Smooth muscle cell (in vitro differentiated cells): ENCODE results near the gene NF2. TPM values are rescaled to one million over a fixed set of nuclear protein-coding genes. Genes with fewer than 3 reads are reported as not detected.

Experiments used
- DNase-seq: peaks from one replicate; lab custom pipeline; 2025; ENCODE audit not compliant: unreplicated experiment; lab: John Stamatoyannopoulos, UW
- H2AFZ ChIP-seq: fragments of 200-600 bp; sonication (generic); 2 replicates; pipeline ENCODE4 v1.6.0; 2016; ENCODE audit warnings: antibody characterized with exemption, low read depth, mild to moderate bottlenecking
- H3F3A ChIP-seq: fragments of 200-600 bp; sonication (generic); 2 replicates; pipeline ENCODE4 v1.6.0; 2017; ENCODE audit warnings: antibody characterized with exemption, low read depth
- H3K27ac ChIP-seq: fragments of 200-600 bp; sonication (generic); 2 replicates; pipeline ENCODE4 v1.5.1; 2016; ENCODE audit warnings: low read depth, mild to moderate bottlenecking
- H3K27me3 ChIP-seq: fragments of 200-600 bp; sonication (generic); 2 replicates; pipeline ENCODE4 v1.6.1; 2016; ENCODE audit warnings: low read depth, mild to moderate bottlenecking
- H3K36me3 ChIP-seq: fragments of 200-600 bp; sonication (generic); 2 replicates; pipeline ENCODE4 v1.5.1; 2016; ENCODE audit warnings: low read depth
- H3K4me1 ChIP-seq: fragments of 200-600 bp; sonication (generic); 2 replicates; pipeline ENCODE4 v1.5.1; 2016; ENCODE audit warnings: low read depth
- H3K4me2 ChIP-seq: fragments of 200-600 bp; sonication (generic); 2 replicates; pipeline ENCODE4 v1.6.0; 2016; ENCODE audit warnings: mild to moderate bottlenecking
- H3K4me3 ChIP-seq: fragments of 200-600 bp; sonication (generic); 2 replicates; pipeline ENCODE4 v1.5.1; 2016; ENCODE audit warnings: mild to moderate bottlenecking
- H3K79me2 ChIP-seq: fragments of 200-600 bp; sonication (generic); 2 replicates; pipeline ENCODE4 v1.6.0; 2016; ENCODE audit warnings: low read depth, mild to moderate bottlenecking
- H3K9ac ChIP-seq: fragments of 200-600 bp; sonication (generic); 2 replicates; pipeline ENCODE4 v1.6.0; 2016; ENCODE audit warnings: low read depth
- H3K9me3 ChIP-seq: fragments of 200-600 bp; sonication (generic); replicated peaks from 2 replicates; pipeline ENCODE4 v1.5.1; 2016; ENCODE audit warnings: low read depth
- H4K20me1 ChIP-seq: fragments of 200-600 bp; sonication (generic); 2 replicates; pipeline ENCODE4 v1.6.0; 2016; ENCODE audit warnings: low read depth
- WGBS: methylation state at CpG from one replicate; pipeline ENCODE4 v1.1.7; 2016; ENCODE audit warnings: low lambda C conversion rate; 5-methylcytosine and 5-hydroxymethylcytosine counted together
- polyA plus RNA-seq: library from polyadenylated mRNA; unstranded; fragments of >200 nt; fragmentation: Nextera tagmentation; extraction: Ambion mirVana; gene quantifications from 2 replicates; pipeline ENCODE4 v1.2.1, GENCODE V29; 2016
- total RNA-seq: library from RNA; depleted of rRNA; stranded (reverse); fragments of >200 nt; gene quantifications from 2 replicates; pipeline ENCODE4 v1.2.3, GENCODE V29; 2014
- TF ChIP-seq, protein P1 (sequence below): fragments of 200-600 bp; sonication (generic); IDR thresholded peaks from 2 replicates; pipeline ENCODE4 v1.5.1; 2017; ENCODE audit warnings: borderline replicate concordance, mild to moderate bottlenecking, antibody characterized with exemption; ENCODE audit not compliant: insufficient read depth, poor library complexity, severe bottlenecking

Gene NF2
- total and polyA plus RNA-seq, 2 experiments from 2014 or later, result 21.5 to 21.7 TPM

DNA sequence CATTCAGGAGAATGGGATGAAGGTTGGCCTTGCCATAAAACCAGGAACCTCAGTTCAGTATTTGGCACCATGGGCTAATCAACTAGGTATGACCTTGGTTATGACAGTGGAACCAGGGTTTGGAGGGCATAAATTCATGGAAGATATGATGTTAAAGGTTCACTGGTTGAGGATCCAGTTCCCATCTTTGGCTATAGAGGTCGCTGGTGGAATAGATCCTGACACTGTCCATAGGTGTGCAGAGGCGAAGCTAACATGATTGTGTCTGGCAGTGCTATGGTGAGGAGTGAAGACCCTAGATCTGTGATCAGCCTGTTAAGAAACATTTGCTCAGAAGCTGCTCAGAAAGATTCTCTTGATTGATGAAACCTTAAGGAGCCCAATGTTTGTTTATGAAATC is 5.7 kb downstream of the NF2 start:
- Histone ChIP-seq H3K27ac (no peak overlapping the region), H3K9ac (no peak overlapping the region), H3K4me1 (peaks cover 12% of the 10 kb centered on the region), H3K36me3 (no peaks in the 10 kb centered on the region), H3K4me3 (no peak overlapping the region), H3K4me2 (no peak overlapping the region), H3K9me3 (no peaks in the 10 kb centered on the region), H2AFZ (no peak overlapping the region), H3K27me3 (no peaks in the 10 kb centered on the region), H3K79me2 (peaks cover 92% of the 10 kb centered on the region), H4K20me1 (peaks cover 24% of the 10 kb centered on the region), H3F3A (no peaks in the 10 kb centered on the region)
- DNase-seq, result no peak
- TF ChIP-seq, protein P1, sequence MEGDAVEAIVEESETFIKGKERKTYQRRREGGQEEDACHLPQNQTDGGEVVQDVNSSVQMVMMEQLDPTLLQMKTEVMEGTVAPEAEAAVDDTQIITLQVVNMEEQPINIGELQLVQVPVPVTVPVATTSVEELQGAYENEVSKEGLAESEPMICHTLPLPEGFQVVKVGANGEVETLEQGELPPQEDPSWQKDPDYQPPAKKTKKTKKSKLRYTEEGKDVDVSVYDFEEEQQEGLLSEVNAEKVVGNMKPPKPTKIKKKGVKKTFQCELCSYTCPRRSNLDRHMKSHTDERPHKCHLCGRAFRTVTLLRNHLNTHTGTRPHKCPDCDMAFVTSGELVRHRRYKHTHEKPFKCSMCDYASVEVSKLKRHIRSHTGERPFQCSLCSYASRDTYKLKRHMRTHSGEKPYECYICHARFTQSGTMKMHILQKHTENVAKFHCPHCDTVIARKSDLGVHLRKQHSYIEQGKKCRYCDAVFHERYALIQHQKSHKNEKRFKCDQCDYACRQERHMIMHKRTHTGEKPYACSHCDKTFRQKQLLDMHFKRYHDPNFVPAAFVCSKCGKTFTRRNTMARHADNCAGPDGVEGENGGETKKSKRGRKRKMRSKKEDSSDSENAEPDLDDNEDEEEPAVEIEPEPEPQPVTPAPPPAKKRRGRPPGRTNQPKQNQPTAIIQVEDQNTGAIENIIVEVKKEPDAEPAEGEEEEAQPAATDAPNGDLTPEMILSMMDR, result no peak
- 47% methylated on average over 2 of the region's 2 CpGs for WGBS

DNA sequence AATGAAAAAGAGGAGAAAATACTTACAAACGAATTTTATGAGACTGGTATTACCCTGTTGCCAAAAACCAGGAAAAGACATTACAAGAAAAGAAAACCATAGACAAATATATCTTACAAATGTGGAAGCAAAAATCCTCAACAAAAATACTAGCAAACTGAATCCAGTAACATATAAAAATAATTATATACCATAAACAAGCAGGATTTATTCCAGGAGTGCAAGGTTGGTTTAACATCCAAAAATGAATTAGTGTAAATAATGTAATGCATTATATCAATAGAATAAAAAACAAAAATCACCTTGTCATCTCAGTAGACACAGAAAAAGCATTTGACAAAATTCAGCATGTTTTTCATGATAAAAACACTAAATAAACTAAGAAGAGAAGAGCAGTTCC is 7.3 kb downstream of the NF2 start:
- Histone ChIP-seq H3K36me3 (no peaks in the 10 kb centered on the region), H3F3A (no peaks in the 10 kb centered on the region), H3K9ac (no peak overlapping the region), H3K27me3 (no peaks in the 10 kb centered on the region), H3K27ac (no peak overlapping the region), H3K4me2 (no peak overlapping the region), H3K4me3 (no peak overlapping the region), H3K4me1 (no peaks in the 10 kb centered on the region), H3K79me2 (peaks cover 92% of the 10 kb centered on the region), H3K9me3 (no peaks in the 10 kb centered on the region), H2AFZ (no peak overlapping the region), H4K20me1 (peaks cover 29% of the 10 kb centered on the region)
- TF ChIP-seq, protein P1, result no peak
- 94% methylated on average over 1 of the region's 1 CpG for WGBS
- no peak for DNase-seq

DNA sequence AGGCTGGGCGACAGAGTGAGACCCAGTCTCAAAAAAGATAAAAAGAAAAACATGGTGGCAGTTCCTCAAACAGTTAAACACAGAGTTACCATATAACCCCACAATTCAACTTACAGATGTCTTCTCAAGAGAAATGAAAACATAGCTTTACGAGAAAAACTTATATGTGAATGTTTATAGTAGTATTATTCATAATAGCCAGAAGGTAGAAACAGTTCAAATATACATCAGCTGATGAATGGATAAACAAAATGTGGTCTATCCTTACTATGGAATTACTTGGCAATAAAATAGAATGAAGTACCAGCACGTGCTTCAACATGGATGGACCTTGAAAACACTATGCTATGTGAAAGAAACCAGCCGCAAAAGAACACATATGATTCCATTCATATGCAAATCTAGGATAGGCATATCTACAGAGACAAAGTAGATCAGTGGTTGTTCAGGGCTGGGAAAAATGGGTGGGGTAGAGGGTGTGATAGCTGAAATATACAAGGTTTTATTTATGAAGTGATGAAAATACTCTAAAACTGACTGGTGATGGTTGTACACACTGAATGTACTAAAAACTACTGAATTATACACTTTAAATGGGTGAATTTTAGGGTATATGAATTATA is 12.4 kb downstream of the NF2 start:
- Histone ChIP-seq H3F3A (no peaks in the 10 kb centered on the region), H3K27me3 (no peaks in the 10 kb centered on the region), H3K4me3 (no peak overlapping the region), H3K27ac (no peak overlapping the region), H3K9ac (no peak overlapping the region), H3K4me2 (no peak overlapping the region), H3K36me3 (no peaks in the 10 kb centered on the region), H2AFZ (no peak overlapping the region), H3K9me3 (no peaks in the 10 kb centered on the region), H3K79me2 (peaks cover 74% of the 10 kb centered on the region), H3K4me1 (peaks cover 2% of the 10 kb centered on the region), H4K20me1 (peaks cover 53% of the 10 kb centered on the region)
- WGBS, result 91% methylated on average over 4 of the region's 4 CpGs
- TF ChIP-seq, protein P1, result no peak
- DNase-seq, result no peak
